SK-N-SH (cell line): ENCODE results near the gene PIMREG. TPM values are rescaled to one million over a fixed set of nuclear protein-coding genes. Genes with fewer than 3 reads are reported as not detected.

ENCODE experiments used
- CTCF ChIA-PET: fragments of 300-600, 350-600 bp; formaldehyde crosslinking; extraction: SDS; loops from one replicate; lab custom pipeline; 2021; lab: Yijun Ruan, JAX
- POLR2A ChIA-PET: fragments of 350-600 bp; sonication (Branson Sonifier 250); formaldehyde crosslinking; extraction: SDS; loops from one replicate; lab custom pipeline; 2020; ENCODE audit warnings: antibody characterized with exemption, inconsistent platforms; lab: Yijun Ruan, JAX
- DNase-seq: peaks from one replicate; pipeline ENCODE4 v3.0.0; 2012
- H2AFZ ChIP-seq: fragments of 200-600 bp; sonication (generic); 2 replicates; pipeline ENCODE4 v1.8.1; 2016; ENCODE audit warnings: antibody characterized with exemption, mild to moderate bottlenecking, low read depth
- H3F3A ChIP-seq: fragments of 200-600 bp; sonication (generic); replicated peaks from 2 replicates; pipeline ENCODE3; 2016; ENCODE audit warnings: antibody characterized with exemption, mild to moderate bottlenecking; ENCODE audit not compliant: insufficient read depth
- H3K27ac ChIP-seq, 2 experiments: fragments of 200-500 bp in 1 of 2; fragments of 200-600 bp in 1 of 2; sonication (Bioruptor generic) in 1 of 2; sonication (generic), shearing (Covaris generic) in 1 of 2; 2 replicates each; pipeline versions ENCODE4 v1.5.1 to v1.6.1; 2014 to 2016; ENCODE audit warnings: low read depth in 2 of 2, inconsistent platforms in 1 of 2, low read length in 1 of 2, mild to moderate bottlenecking in 1 of 2, mixed read lengths in 1 of 2
- H3K27me3 ChIP-seq: fragments of 200-600 bp; sonication (generic), shearing (Covaris generic); 2 replicates; pipeline ENCODE4 v1.6.1; 2016; ENCODE audit warnings: mixed run types; ENCODE audit not compliant: insufficient read depth
- H3K36me3 ChIP-seq, 2 experiments: fragments of 200-500 bp in 1 of 2; fragments of 200-600 bp in 1 of 2; sonication (Bioruptor generic) in 1 of 2; sonication (generic) in 1 of 2; replicated peaks in 1 of 2; 2 replicates each; pipeline versions ENCODE3 to v1.5.1; 2014 to 2016; ENCODE audit warnings: low read length in 1 of 2, mild to moderate bottlenecking in 1 of 2; ENCODE audit not compliant: insufficient read depth in 2 of 2, control insufficient read depth in 1 of 2
- H3K4me1 ChIP-seq, 2 experiments: fragments of 200-500 bp in 1 of 2; fragments of 200-600 bp in 1 of 2; sonication (Bioruptor generic) in 1 of 2; sonication (generic), shearing (Covaris generic) in 1 of 2; 2 replicates each; pipeline versions ENCODE4 v1.5.1 to v1.6.1; 2014 to 2016; ENCODE audit warnings: low read depth in 1 of 2, low read length in 1 of 2, mixed run types in 1 of 2; ENCODE audit not compliant: insufficient read depth in 2 of 2, control insufficient read depth in 1 of 2
- H3K4me2 ChIP-seq: fragments of 200-600 bp; sonication (generic), shearing (Covaris generic); 2 replicates; pipeline ENCODE4 v1.6.1; 2017; ENCODE audit warnings: mixed run types
- H3K4me3 ChIP-seq, 2 experiments: fragments of 200-500 bp in 1 of 2; fragments of 200-600 bp in 1 of 2; sonication (Bioruptor generic) in 1 of 2; sonication (generic), shearing (Covaris generic) in 1 of 2; 2 replicates each; pipeline versions ENCODE4 v1.5.1 to v1.8.1; 2014 to 2016; ENCODE audit warnings: low read depth in 2 of 2, inconsistent platforms in 1 of 2, low read length in 1 of 2, mild to moderate bottlenecking in 1 of 2, mixed read lengths in 1 of 2, moderate library complexity in 1 of 2
- H3K79me2 ChIP-seq: fragments of 200-600 bp; sonication (generic); 2 replicates; pipeline ENCODE4 v1.8.1; 2017; ENCODE audit warnings: mild to moderate bottlenecking; ENCODE audit not compliant: insufficient read depth
- H3K9ac ChIP-seq: fragments of 200-600 bp; sonication (generic); 2 replicates; pipeline ENCODE4 v1.6.1; 2017; ENCODE audit warnings: mixed run types
- H3K9me2 ChIP-seq: fragments of 200-600 bp; sonication (generic); 2 replicates; pipeline ENCODE4 v1.6.1; 2017; ENCODE audit warnings: mixed run types
- H3K9me3 ChIP-seq: fragments of 200-600 bp; sonication (generic); 2 replicates; pipeline ENCODE4 v1.6.1; 2017; ENCODE audit warnings: mixed run types, mild to moderate bottlenecking, moderate library complexity
- H4K20me1 ChIP-seq: fragments of 200-600 bp; sonication (generic); 2 replicates; pipeline ENCODE4 v1.6.1; 2017; ENCODE audit warnings: mild to moderate bottlenecking, mixed run types; ENCODE audit not compliant: insufficient read depth
- CTCF ChIP-seq: fragments of 200-600 bp; sonication (generic); IDR thresholded peaks from 2 replicates; pipeline ENCODE4 v1.6.1; 2017; ENCODE audit warnings: antibody characterized with exemption, mild to moderate bottlenecking, moderate library complexity
- EZH2phosphoT487 ChIP-seq: fragments of 200-600 bp; sonication (generic); IDR thresholded peaks from 2 replicates; pipeline ENCODE4 v1.6.1; 2017; ENCODE audit warnings: low read depth, mixed run types, mild to moderate bottlenecking, antibody characterized with exemption, moderate library complexity, borderline replicate concordance
- FOSL2 ChIP-seq: IDR thresholded peaks from 2 replicates; pipeline ENCODE4 v1.4.0; 2012; ENCODE audit warnings: low read depth, mild to moderate bottlenecking, moderate library complexity, borderline replicate concordance
- FOXJ3 ChIP-seq: sonication (generic); formaldehyde crosslinking; IDR thresholded peaks from 2 replicates; pipeline ENCODE4 v1.5.1; 2020; ENCODE audit warnings: mild to moderate bottlenecking, missing genetic modification reagents
- FOXM1 ChIP-seq: IDR thresholded peaks from 2 replicates; pipeline ENCODE4 v1.4.0; 2012; ENCODE audit warnings: low read depth, mild to moderate bottlenecking
- GATA2 ChIP-seq: sonication (generic); formaldehyde crosslinking; IDR thresholded peaks from 2 replicates; pipeline ENCODE4 v1.5.0; 2020; ENCODE audit warnings: mild to moderate bottlenecking, missing genetic modification reagents
- JUND ChIP-seq: IDR thresholded peaks from 2 replicates; pipeline ENCODE4 v1.4.0; 2012
- MAX ChIP-seq: IDR thresholded peaks from 2 replicates; pipeline ENCODE4 v1.4.0; 2012; ENCODE audit warnings: low read depth
- MXI1 ChIP-seq: IDR thresholded peaks from 2 replicates; pipeline ENCODE4 v1.6.1; 2012; ENCODE audit warnings: mild to moderate bottlenecking, low read depth, low read length, improper control_type of control experiment
- NRF1 ChIP-seq: IDR thresholded peaks from 2 replicates; pipeline ENCODE4 v1.6.1; 2012; ENCODE audit warnings: low read depth, mild to moderate bottlenecking, low read length
- PBX3 ChIP-seq: IDR thresholded peaks from 2 replicates; pipeline ENCODE4; 2012
- RAD21 ChIP-seq: IDR thresholded peaks from 2 replicates; pipeline ENCODE4 v1.6.1; 2012; ENCODE audit warnings: mild to moderate bottlenecking, low read length
- REST ChIP-seq: IDR thresholded peaks from 2 replicates; pipeline ENCODE4 v1.6.1; 2012; ENCODE audit warnings: mild to moderate bottlenecking, low read depth, low read length, moderate library complexity
- RXRA ChIP-seq: IDR thresholded peaks from 2 replicates; pipeline ENCODE4 v1.4.0; 2012; ENCODE audit warnings: low read depth, mild to moderate bottlenecking, borderline replicate concordance
- SMC3 ChIP-seq: IDR thresholded peaks from 2 replicates; pipeline ENCODE4 v1.6.1; 2012; ENCODE audit warnings: low read depth, low read length, improper control_type of control experiment
- TCF12 ChIP-seq: IDR thresholded peaks from 2 replicates; pipeline ENCODE4 v1.4.0; 2012
- USF2 ChIP-seq: fragments of 150-350 bp; IDR thresholded peaks from 2 replicates; pipeline ENCODE4 v1.6.1; 2017; ENCODE audit warnings: antibody characterized with exemption, low read length, low read depth, borderline replicate concordance
- WGBS: methylation state at CpG from one replicate; pipeline ENCODE4 v1.1.6; 2017; ENCODE audit warnings: low lambda C conversion rate; 5-methylcytosine and 5-hydroxymethylcytosine counted together
- polyA plus RNA-seq, 3 experiments: library from polyadenylated mRNA; depleted of rRNA; stranded (reverse); fragments of >200 nt; gene quantifications; 2 replicates each; pipeline ENCODE4 v1.2.3, GENCODE V29; 2012

The PIMREG gene
- polyA plus RNA-seq, 1 of the 3 experiments (the other 2 are of a cell fraction) = 19.6 TPM

GRCh38 chr17:6485646-6486412 lies 41.6 kb downstream of the PIMREG start (continued):
- no peak for TF ChIP-seq MAX
- no peak for TF ChIP-seq GATA2

GRCh38 chr17:6487251-6488007 lies 43.2 kb downstream of the PIMREG start:
- POLR2A ChIA-PET = no interaction called here
- 59% methylated on average over 8 of the region's 13 CpGs for WGBS

More at GRCh38 chr17:6487251-6488007, 43.2 kb downstream of the PIMREG start:
- CTCF ChIA-PET = interaction anchor here (0.7 kb wide), 2 partner anchors 12 to 15 kb away, joined by 3 read pairs; no protein-coding TSS in a partner anchor
- Histone ChIP-seq H3K4me2 (no peak overlapping the region), H3K27me3 (no peaks in the 10 kb centered on the region), H3F3A (no peaks in the 10 kb centered on the region), H4K20me1 (no peaks in the 10 kb centered on the region), H3K36me3 (no peaks in the 10 kb centered on the region), H3K79me2 (no peaks in the 10 kb centered on the region), H3K4me1 (peaks cover 0 to 9% of the 10 kb centered on the region in 2 experiments; a peak in 1 of 4 replicates), H3K9me2 (no peaks in the 10 kb centered on the region), H3K27ac (no peak overlapping the region), H3K9me3 (no peaks in the 10 kb centered on the region), H3K4me3 (no peak overlapping the region), H3K9ac (no peak overlapping the region), H2AFZ (no peak overlapping the region)
- no peak for DNase-seq
- TF ChIP-seq USF2 (no peak), MAX (no peak), FOSL2 (no peak), FOXM1 (no peak), PBX3 (no peak), NRF1 (no peak), GATA2 (no peak), CTCF (no peak), MXI1 (no peak), TCF12 (no peak), JUND (no peak), RAD21 (no peak), FOXJ3 (CRISPR knock-in tag) (no peak), RXRA (no peak), REST (no peak), EZH2phosphoT487 (no peak), SMC3 (no peak)
